Activated B cell treated with CpG ODN at 0.5 μM for 24 hours (primary cell): ENCODE measurements around the gene COL18A1. TPM values are rescaled to one million over a fixed set of nuclear protein-coding genes. Genes with fewer than 3 reads are reported as not detected.

Experiments
- ATAC-seq: fragments of 200-7000 bp; cut with Tn5 transposase; one replicate; pipeline ENCODE4 v1.10.0; 2021; ENCODE audit warnings: low read depth, mild to moderate bottlenecking, moderate library complexity
- CTCF ChIA-PET: fragments of 350-600 bp; sonication (Branson Sonifier 250); formaldehyde crosslinking; loops from one replicate; lab custom pipeline; 2021; ENCODE audit warnings: antibody characterized with exemption; lab: Charles Lee
- POLR2A ChIA-PET: fragments of 350-600 bp; sonication (Branson Sonifier 250); formaldehyde crosslinking; loops from one replicate; lab custom pipeline; 2021; ENCODE audit warnings: antibody characterized with exemption; lab: Charles Lee
- DNase-seq: peaks from one replicate; pipeline ENCODE4 v3.0.0; 2022
- H3K27ac Mint-ChIP-seq: one replicate; pipeline ENCODE4 v1.8.0; 2020; ENCODE audit warnings: mixed read lengths
- H3K27me3 Mint-ChIP-seq: one replicate; pipeline ENCODE4 v1.8.0; 2021; ENCODE audit warnings: mixed read lengths
- H3K36me3 Mint-ChIP-seq: one replicate; pipeline ENCODE4 v1.8.0; 2021; ENCODE audit warnings: low read depth, mixed read lengths
- H3K4me1 Mint-ChIP-seq: one replicate; pipeline ENCODE4 v1.8.0; 2021; ENCODE audit warnings: mixed read lengths
- H3K4me3 Mint-ChIP-seq: one replicate; pipeline ENCODE4 v1.8.0; 2020; ENCODE audit warnings: mild to moderate bottlenecking, mixed read lengths
- H3K9me3 Mint-ChIP-seq: one replicate; pipeline ENCODE4 v1.8.0; 2020; ENCODE audit warnings: mixed read lengths
- CTCF ChIP-seq: fragments of 200-600 bp; IDR thresholded peaks from one replicate; pipeline ENCODE4 v1.8.0; 2022; ENCODE audit warnings: antibody characterized with exemption, mild to moderate bottlenecking
- intact Hi-C: fragments of 100-400 bp; cut with micrococcal nuclease; formaldehyde crosslinking; loops from one replicate; pipeline ENCODE4 v1.15.1; 2024
- total RNA-seq: library from RNA; stranded (reverse); gene quantifications from 2 replicates; pipeline ENCODE4 v1.2.3, GENCODE V29; 2022

The COL18A1 gene
- total RNA-seq, 1 donor from 2014 or later: 1.6 TPM

GRCh38 chr21:45533361-45533845, 128.4 kb downstream of the COL18A1 start:
- Mint-ChIP-seq H3K4me1 (peaks cover 17% of the 10 kb centered on the region), H3K9me3 (no peaks in the 10 kb centered on the region), H3K36me3 (peaks cover 10% of the 10 kb centered on the region), H3K27me3 (no peaks in the 10 kb centered on the region), H3K4me3 (no peak overlapping the region), H3K27ac (no peak overlapping the region)
- intact Hi-C loops: no loop called here
- ChIA-PET POLR2A (no interaction called here), CTCF (no interaction called here)
- ATAC-seq (no peak), DNase-seq (no peak)
- TF ChIP-seq CTCF: no peak

DNA sequence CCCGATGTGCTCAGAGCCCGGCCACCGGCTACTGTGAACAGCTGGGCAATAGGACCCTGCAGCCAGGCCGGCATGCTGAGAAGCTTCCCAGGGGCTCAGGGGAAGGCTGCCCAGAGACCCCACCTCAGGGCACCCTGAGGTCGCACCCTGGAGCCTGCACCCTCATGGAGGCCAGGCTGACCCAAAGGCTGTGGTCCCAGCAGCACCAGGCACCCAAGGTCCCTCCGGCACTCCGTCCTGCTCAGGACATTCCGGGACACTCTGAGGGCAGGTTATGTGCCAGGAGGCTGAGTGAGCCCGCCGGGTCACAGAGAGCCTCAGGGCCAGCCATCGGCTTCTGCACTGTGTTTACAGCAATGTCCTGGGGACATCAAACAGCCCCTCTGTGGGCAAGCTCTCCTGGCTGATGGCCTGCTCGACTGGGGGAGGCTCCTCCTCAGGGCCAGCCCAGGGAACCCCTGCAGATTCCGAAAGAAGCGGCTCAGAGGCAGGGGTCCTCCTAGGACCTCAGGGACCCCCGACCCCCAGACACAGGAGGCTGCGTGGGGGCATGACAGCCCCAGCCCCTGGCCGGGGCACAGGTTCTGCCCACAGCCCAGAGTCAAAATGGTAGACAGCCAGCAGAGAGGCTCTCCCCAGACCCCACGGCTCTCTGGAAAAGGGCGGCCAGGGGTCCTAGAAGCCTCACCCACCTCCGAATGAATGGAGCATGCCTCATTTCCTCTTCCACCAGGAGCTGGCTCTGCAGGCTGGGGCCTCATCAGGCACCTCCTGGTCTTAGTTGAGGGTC, 129.1 kb downstream of the COL18A1 start:
- no peak for DNase-seq
- CTCF ChIA-PET: no interaction called here

GRCh38 chr21:45534636-45535331, 129.8 kb downstream of the COL18A1 start:
- DNase-seq (no peak), ATAC-seq (no peak)
- no peak overlapping the region for H3K27ac Mint-ChIP-seq
- ChIA-PET POLR2A (no interaction called here), CTCF (no interaction called here)
- H3K27me3 Mint-ChIP-seq: no peaks in the 10 kb centered on the region
- H3K9me3 Mint-ChIP-seq: no peaks in the 10 kb centered on the region
- peaks cover 5% of the 10 kb centered on the region for H3K36me3 Mint-ChIP-seq
- peaks cover 17% of the 10 kb centered on the region for H3K4me1 Mint-ChIP-seq
- intact Hi-C loops: no loop called here
- no peak for TF ChIP-seq CTCF
- H3K4me3 Mint-ChIP-seq: no peak overlapping the region

More for the DNA sequence above, 129.1 kb downstream of the COL18A1 start:
- POLR2A ChIA-PET: no interaction called here
- intact Hi-C loops: no loop called here
- H3K27ac Mint-ChIP-seq: no peak overlapping the region
- TF ChIP-seq CTCF: no peak
- H3K4me3 Mint-ChIP-seq: no peak overlapping the region
- no peaks in the 10 kb centered on the region for H3K27me3 Mint-ChIP-seq
- no peaks in the 10 kb centered on the region for H3K9me3 Mint-ChIP-seq
- ATAC-seq: no peak
- peaks cover 17% of the 10 kb centered on the region for H3K4me1 Mint-ChIP-seq
- peaks cover 5% of the 10 kb centered on the region for H3K36me3 Mint-ChIP-seq

DNA sequence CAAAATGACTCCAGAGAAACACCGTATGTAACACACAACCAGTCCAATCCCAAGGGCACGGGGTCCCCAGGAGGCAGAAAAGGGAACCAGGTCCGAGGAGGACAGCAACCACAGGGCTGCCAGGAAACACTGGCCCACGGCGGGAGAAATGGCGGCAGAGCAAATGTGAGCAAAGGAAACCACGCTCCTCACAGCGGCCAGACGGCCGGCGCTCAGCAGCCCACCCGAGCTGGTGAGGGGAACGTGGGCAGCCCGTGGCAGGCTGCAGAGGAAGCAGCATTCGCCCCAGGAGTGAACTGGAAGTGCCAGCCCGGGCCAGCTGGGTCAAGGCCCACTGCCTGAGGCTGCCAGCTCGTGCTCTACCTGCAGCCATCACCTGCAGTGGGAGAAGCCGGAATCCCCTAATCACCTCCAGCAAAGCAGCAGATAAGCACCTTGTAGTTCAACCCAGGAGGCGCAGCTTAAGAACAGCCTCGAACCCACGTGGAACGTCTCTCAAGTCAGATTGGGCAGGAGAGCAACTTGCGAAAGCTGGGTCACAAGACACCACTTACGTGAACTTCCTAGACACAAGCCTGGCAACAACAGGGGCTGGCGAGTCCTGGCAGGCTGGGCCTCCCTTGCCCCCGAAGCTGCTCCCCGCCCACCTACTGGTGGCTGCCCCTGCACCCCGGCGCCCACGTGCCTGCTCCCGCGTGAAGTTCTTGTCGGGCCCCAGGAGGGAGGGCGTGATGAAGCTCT, 130.5 kb downstream of the COL18A1 start:
- Mint-ChIP-seq H3K27ac (no peak overlapping the region), H3K4me3 (no peak overlapping the region), H3K36me3 (peaks cover 5% of the 10 kb centered on the region), H3K27me3 (no peaks in the 10 kb centered on the region), H3K9me3 (no peaks in the 10 kb centered on the region), H3K4me1 (peaks cover 17% of the 10 kb centered on the region)
- DNase-seq (no peak), ATAC-seq (no peak)
- POLR2A ChIA-PET: no interaction called here
- intact Hi-C loops: no loop called here
- no peak for TF ChIP-seq CTCF
- CTCF ChIA-PET: no interaction called here
